Natural killer cell (primary cell): ENCODE measurements around the gene MRPS33. TPM values are rescaled to one million over a fixed set of nuclear protein-coding genes. Genes with fewer than 3 reads are reported as not detected.
"Not testable (repeated sequence)": the region's sequence is repeated elsewhere in the genome, so short reads cannot be mapped to it uniquely, and the experiment has no call there.

ENCODE experiments used
- ATAC-seq, 3 donors: fragments of 150-1000 bp in 2 of 3; fragments of 200-7000 bp in 1 of 3; cut with Tn5 transposase; 1 replicate in 1 of 3; 2 replicates in 2 of 3; pipeline ENCODE4 v1.10.0; 2021; ENCODE audit warnings: mild to moderate bottlenecking in 2 of 3, moderate library complexity in 2 of 3
- DNase-seq, 2 donors: peaks; one replicate each; pipeline versions ENCODE4 v3.0.0 to v3.0.0-alpha.2; 2013 to 2021; ENCODE audit warnings: mixed read lengths in 1 of 2
- H3K27ac ChIP-seq: one replicate; pipeline ENCODE4 v1.5.1; 2013; ENCODE audit warnings: mild to moderate bottlenecking, low read length
- H3K27me3 ChIP-seq: one replicate; pipeline ENCODE4 v1.6.1; 2013; ENCODE audit warnings: low read length; ENCODE audit not compliant: control insufficient read depth, insufficient read depth
- H3K36me3 ChIP-seq: one replicate; pipeline ENCODE4 v1.6.1; 2013; ENCODE audit warnings: low read length; ENCODE audit not compliant: control insufficient read depth, insufficient read depth
- H3K4me1 ChIP-seq: one replicate; pipeline ENCODE4 v1.6.1; 2013; ENCODE audit warnings: low read length; ENCODE audit not compliant: control insufficient read depth, insufficient read depth
- H3K4me3 ChIP-seq: one replicate; pipeline ENCODE4 v1.5.1; 2013; ENCODE audit warnings: low read length
- H3K9me3 ChIP-seq: one replicate; pipeline ENCODE4 v1.6.1; 2013; ENCODE audit warnings: low read length; ENCODE audit not compliant: control insufficient read depth, insufficient read depth
- H3K27ac Mint-ChIP-seq, 2 donors: one replicate each; pipeline ENCODE4 v1.8.0; 2022; ENCODE audit warnings: mild to moderate bottlenecking in 2 of 2, mixed read lengths in 2 of 2, moderate library complexity in 1 of 2
- H3K27me3 Mint-ChIP-seq, 2 donors: one replicate each; pipeline ENCODE4 v1.8.0; 2022; ENCODE audit warnings: low read depth in 2 of 2, mixed read lengths in 2 of 2
- H3K36me3 Mint-ChIP-seq: one replicate; pipeline ENCODE4 v1.8.0; 2022; ENCODE audit warnings: mixed read lengths
- H3K4me1 Mint-ChIP-seq, 2 donors: one replicate each; pipeline ENCODE4 v1.8.0; 2022; ENCODE audit warnings: mixed read lengths in 2 of 2
- H3K4me3 Mint-ChIP-seq: one replicate; pipeline ENCODE4 v1.8.0; 2022; ENCODE audit warnings: mild to moderate bottlenecking, moderate library complexity, mixed read lengths
- H3K9me3 Mint-ChIP-seq, 2 donors: one replicate each; pipeline ENCODE4 v1.8.0; 2022; ENCODE audit warnings: mixed read lengths in 2 of 2
- WGBS: methylation state at CpG from one replicate; pipeline ENCODE4 v1.1.7; 2013; ENCODE audit warnings: missing lambda C conversion rate; ENCODE audit not compliant: insufficient coverage; 5-methylcytosine and 5-hydroxymethylcytosine counted together
- intact Hi-C: fragments of 100-400 bp; cut with micrococcal nuclease; formaldehyde crosslinking; loops from one replicate; pipeline ENCODE4 v1.14.2; 2022
- total RNA-seq, 4 donors: library from RNA; stranded (reverse); fragments of 120-200 nt in 1 of 4; gene quantifications; one replicate each; pipeline versions ENCODE4 v1.2.3 to v1.2.4, GENCODE V29; 2013 to 2022
- TF ChIP-seq, protein P1 (sequence below): fragments of 200-600 bp; IDR thresholded peaks from one replicate; pipeline ENCODE4 v1.8.0; 2022; ENCODE audit warnings: antibody characterized with exemption

Gene MRPS33
- total RNA-seq, 3 donors from 2014 or later (not counting 1 experiment from before 2014, with no cell fraction given) = 12.8 to 14.1 (median 13.7) TPM

DNA sequence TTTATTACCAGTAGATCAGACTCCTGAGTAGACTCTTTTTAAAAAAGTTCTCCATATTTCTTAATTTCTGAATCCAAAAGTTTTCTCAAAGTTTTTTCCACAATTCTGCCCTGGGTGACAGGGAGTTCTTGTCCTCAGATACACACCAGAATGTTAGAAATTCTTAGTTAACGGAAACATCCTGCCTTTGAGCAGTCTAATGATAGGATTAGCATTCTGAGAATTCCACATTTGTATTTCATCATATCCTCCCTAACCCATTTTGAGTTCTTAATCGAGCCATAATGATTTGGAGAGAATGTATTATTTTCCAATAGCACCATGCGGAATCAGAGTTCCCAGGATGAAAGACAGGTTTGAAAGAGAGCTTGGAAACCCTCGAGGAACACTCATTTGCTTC is 28.9 kb upstream of the MRPS33 start:
- H3K4me3 Mint-ChIP-seq = no peak overlapping the region
- H3K27ac Mint-ChIP-seq = no peak overlapping the region
- intact Hi-C loops = no loop called here
- TF ChIP-seq, protein P1, sequence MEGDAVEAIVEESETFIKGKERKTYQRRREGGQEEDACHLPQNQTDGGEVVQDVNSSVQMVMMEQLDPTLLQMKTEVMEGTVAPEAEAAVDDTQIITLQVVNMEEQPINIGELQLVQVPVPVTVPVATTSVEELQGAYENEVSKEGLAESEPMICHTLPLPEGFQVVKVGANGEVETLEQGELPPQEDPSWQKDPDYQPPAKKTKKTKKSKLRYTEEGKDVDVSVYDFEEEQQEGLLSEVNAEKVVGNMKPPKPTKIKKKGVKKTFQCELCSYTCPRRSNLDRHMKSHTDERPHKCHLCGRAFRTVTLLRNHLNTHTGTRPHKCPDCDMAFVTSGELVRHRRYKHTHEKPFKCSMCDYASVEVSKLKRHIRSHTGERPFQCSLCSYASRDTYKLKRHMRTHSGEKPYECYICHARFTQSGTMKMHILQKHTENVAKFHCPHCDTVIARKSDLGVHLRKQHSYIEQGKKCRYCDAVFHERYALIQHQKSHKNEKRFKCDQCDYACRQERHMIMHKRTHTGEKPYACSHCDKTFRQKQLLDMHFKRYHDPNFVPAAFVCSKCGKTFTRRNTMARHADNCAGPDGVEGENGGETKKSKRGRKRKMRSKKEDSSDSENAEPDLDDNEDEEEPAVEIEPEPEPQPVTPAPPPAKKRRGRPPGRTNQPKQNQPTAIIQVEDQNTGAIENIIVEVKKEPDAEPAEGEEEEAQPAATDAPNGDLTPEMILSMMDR = no peak
- no peaks in the 10 kb centered on the region for H3K4me1 ChIP-seq
- no peaks in the 10 kb centered on the region for H3K36me3 ChIP-seq
- no peaks in the 10 kb centered on the region for H3K9me3 ChIP-seq
- no peak overlapping the region for H3K27ac ChIP-seq
- no peaks in the 10 kb centered on the region for H3K9me3 Mint-ChIP-seq
- 72% methylated on average over 3 of the region's 4 CpGs for WGBS
- peaks cover 6% of the 10 kb centered on the region for H3K27me3 ChIP-seq
- no peak overlapping the region for H3K4me3 ChIP-seq
- no peak for DNase-seq
- no peak for ATAC-seq
- no peaks in the 10 kb centered on the region for H3K4me1 Mint-ChIP-seq
- no peaks in the 10 kb centered on the region for H3K36me3 Mint-ChIP-seq
- H3K27me3 Mint-ChIP-seq = peaks cover 22 to 25% of the 10 kb centered on the region in 2 donors

DNA sequence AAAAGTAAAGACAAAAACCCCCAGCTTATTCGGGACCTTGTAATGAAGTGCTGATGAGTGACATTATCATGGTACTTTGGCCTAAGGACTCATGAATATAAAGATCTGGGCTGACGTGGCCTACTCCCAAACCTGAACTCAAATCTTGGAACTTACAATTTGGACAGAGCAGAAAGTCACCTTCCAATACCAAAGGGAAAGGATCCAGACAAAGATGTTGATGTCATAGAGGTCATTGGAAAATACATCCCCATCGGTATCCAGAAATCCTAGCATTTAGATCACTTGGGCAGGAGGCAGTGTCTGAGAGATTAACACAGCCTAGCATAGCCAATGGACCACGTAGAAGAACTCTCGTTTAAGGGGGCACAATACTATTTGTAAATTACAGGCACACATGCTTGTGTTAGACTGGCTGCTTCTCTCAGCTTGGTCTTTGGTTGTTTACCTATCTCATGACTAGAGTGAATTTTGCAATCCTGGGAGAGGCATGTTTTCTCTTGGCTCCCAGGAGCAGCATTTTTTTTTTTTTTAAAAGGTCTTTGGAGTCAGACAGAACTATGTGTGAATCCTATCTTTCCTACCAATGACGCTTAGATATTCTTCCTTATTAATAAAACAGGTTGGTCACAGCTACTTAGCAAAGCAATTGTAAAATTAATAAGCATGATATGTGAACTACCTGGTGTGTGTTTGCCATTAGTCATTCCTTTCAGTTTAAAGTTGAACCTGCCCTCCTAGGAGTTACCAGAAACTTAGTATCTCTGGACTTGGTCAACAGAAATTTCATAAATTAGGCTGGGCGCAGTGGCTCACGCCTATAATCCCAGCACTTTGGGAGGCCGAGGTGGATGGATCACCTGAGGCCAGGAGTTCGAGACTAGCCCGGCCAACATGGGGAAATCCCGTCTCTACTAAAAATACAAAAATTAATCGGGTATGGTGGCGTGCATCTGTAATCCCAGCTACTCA is 27.8 kb upstream of the MRPS33 start:
- peaks cover 6% of the 10 kb centered on the region for H3K27me3 ChIP-seq
- H3K36me3 Mint-ChIP-seq = no peaks in the 10 kb centered on the region
- H3K4me3 ChIP-seq = no peak overlapping the region
- intact Hi-C loops = no loop called here
- 91% methylated on average over 13 of the region's 14 CpGs for WGBS
- no peaks in the 10 kb centered on the region for H3K9me3 Mint-ChIP-seq
- no peak overlapping the region for H3K27ac ChIP-seq
- H3K27me3 Mint-ChIP-seq = peaks cover 12 to 21% of the 10 kb centered on the region in 2 donors
- TF ChIP-seq, protein P1 = no peak
- no peaks in the 10 kb centered on the region for H3K36me3 ChIP-seq
- DNase-seq (no peak), ATAC-seq (no peak)
- H3K9me3 ChIP-seq = no peaks in the 10 kb centered on the region
- no peaks in the 10 kb centered on the region for H3K4me1 Mint-ChIP-seq
- H3K27ac Mint-ChIP-seq = no peak overlapping the region
- H3K4me3 Mint-ChIP-seq = no peak overlapping the region
- no peaks in the 10 kb centered on the region for H3K4me1 ChIP-seq

GRCh38 chr7:141039376-141039775 is 24.6 kb upstream of the MRPS33 start:
- H3K4me1 Mint-ChIP-seq = no peaks in the 10 kb centered on the region
- H3K36me3 ChIP-seq = no peaks in the 10 kb centered on the region
- no peaks in the 10 kb centered on the region for H3K36me3 Mint-ChIP-seq
- intact Hi-C loops = no loop called here
- 64% methylated on average over 3 of the region's 3 CpGs for WGBS
- ATAC-seq (no peak), DNase-seq (no peak)
- no peak overlapping the region for H3K4me3 ChIP-seq
- H3K9me3 ChIP-seq = no peaks in the 10 kb centered on the region
- H3K27me3 Mint-ChIP-seq = peaks cover 0 to 14% of the 10 kb centered on the region in 2 donors
- no peaks in the 10 kb centered on the region for H3K4me1 ChIP-seq
- H3K27ac ChIP-seq = no peak overlapping the region
- no peak overlapping the region for H3K4me3 Mint-ChIP-seq
- H3K27ac Mint-ChIP-seq = no peak overlapping the region
- peaks cover 0 to 3% of the 10 kb centered on the region in 2 donors for H3K9me3 Mint-ChIP-seq
- TF ChIP-seq, protein P1 = no peak
- H3K27me3 ChIP-seq = peaks cover 4% of the 10 kb centered on the region

GRCh38 chr7:141038100-141038499 is 23.3 kb upstream of the MRPS33 start:
- H3K36me3 ChIP-seq, H3K27me3 ChIP-seq, H3K27ac Mint-ChIP-seq, H3K9me3 ChIP-seq, H3K4me3 ChIP-seq, H3K36me3 Mint-ChIP-seq, H3K4me1 ChIP-seq, DNase-seq, ATAC-seq, H3K4me3 Mint-ChIP-seq, H3K27ac ChIP-seq, H3K9me3 Mint-ChIP-seq, intact Hi-C loops, H3K4me1 Mint-ChIP-seq: not testable (repeated sequence)
- whole genome bisulfite sequencing = no CpG with 5 or more reads among the region's 3 CpGs
- H3K27me3 Mint-ChIP-seq = peaks cover 0 to 14% of the 10 kb centered on the region in 2 donors

- WGBS = 88% methylated on average over 28 of the region's 33 CpGs
- H3K9me3 ChIP-seq, H3K4me1 ChIP-seq, DNase-seq, H3K4me3 ChIP-seq, H3K4me3 Mint-ChIP-seq, H3K27me3 ChIP-seq, H3K4me1 Mint-ChIP-seq, H3K9me3 Mint-ChIP-seq, H3K36me3 Mint-ChIP-seq, intact Hi-C loops, H3K27ac ChIP-seq, ATAC-seq, H3K27ac Mint-ChIP-seq, H3K36me3 ChIP-seq: not testable (repeated sequence)
- peaks cover 22 to 40% of the 10 kb centered on the region in 2 donors for H3K27me3 Mint-ChIP-seq
Observed at GRCh38 chr7:141032539-141033323, 18.0 kb upstream of the MRPS33 start.
